Neural crest cell (in vitro differentiated cells): Measurements from ENCODE around the gene THBS3. TPM values are rescaled to one million over a fixed set of nuclear protein-coding genes. Genes with fewer than 3 reads are reported as not detected.
"Not testable (repeated sequence)": the region's sequence is repeated elsewhere in the genome, so short reads cannot be mapped to it uniquely, and the experiment has no call there.

ENCODE experiments used
- DNase-seq: peaks from one replicate; pipeline ENCODE4 v3.0.0; 2021; ENCODE audit warnings: low read depth, mixed read lengths, low spot score
- H3K27ac Mint-ChIP-seq: one replicate; pipeline ENCODE4 v1.8.0; 2021; ENCODE audit warnings: mild to moderate bottlenecking, mixed read lengths; ENCODE audit not compliant: unreplicated experiment
- H3K27me3 Mint-ChIP-seq: 2 replicates; pipeline ENCODE4 v1.8.0; 2021; ENCODE audit warnings: low read depth, mild to moderate bottlenecking, mixed read lengths
- H3K36me3 Mint-ChIP-seq: 2 replicates; pipeline ENCODE4 v1.8.0; 2021; ENCODE audit warnings: low read depth, mild to moderate bottlenecking, mixed read lengths
- H3K4me1 Mint-ChIP-seq: 2 replicates; pipeline ENCODE4 v1.8.0; 2021; ENCODE audit warnings: mixed read lengths
- H3K4me3 Mint-ChIP-seq: one replicate; pipeline ENCODE4 v1.8.0; 2021; ENCODE audit warnings: mild to moderate bottlenecking, mixed read lengths
- H3K9me3 Mint-ChIP-seq: 2 replicates; pipeline ENCODE4 v1.8.0; 2021; ENCODE audit warnings: mixed read lengths
- CTCF ChIP-seq: fragments of 200-600 bp; sonication (generic); conservative IDR thresholded peaks from 2 replicates; pipeline ENCODE4 v1.5.0; 2021; ENCODE audit warnings: antibody characterized with exemption, mild to moderate bottlenecking
- total RNA-seq: library from RNA; stranded (reverse); gene quantifications from 2 replicates; pipeline ENCODE4 v1.2.1, GENCODE V29; 2021

The THBS3 gene
- total RNA-seq, 1 donor from 2014 or later, result 21.4 TPM

- peak overlapping the region; percentile 97 for H3K27ac Mint-ChIP-seq
- TF ChIP-seq CTCF, result no peak
- DNase-seq, result no peak
- peaks cover 4% of the 10 kb centered on the region for H3K36me3 Mint-ChIP-seq
- peaks cover 34% of the 10 kb centered on the region for H3K4me1 Mint-ChIP-seq
- peak overlapping the region; percentile 94 for H3K4me3 Mint-ChIP-seq
- no peaks in the 10 kb centered on the region for H3K27me3 Mint-ChIP-seq
- no peaks in the 10 kb centered on the region for H3K9me3 Mint-ChIP-seq
Observed at GRCh38 chr1:155228096-155228427, 20.4 kb upstream of the THBS3 start.

GRCh38 chr1:155227261-155228095 lies 19.8 kb upstream of the THBS3 start:
- Mint-ChIP-seq H3K27me3 (no peaks in the 10 kb centered on the region), H3K9me3 (no peaks in the 10 kb centered on the region), H3K4me1 (peaks cover 34% of the 10 kb centered on the region), H3K27ac (peak overlapping the region; percentile 97), H3K4me3 (peak overlapping the region; percentile 94), H3K36me3 (peaks cover 4% of the 10 kb centered on the region)
- TF ChIP-seq CTCF, result no peak
- DNase-seq, result peak; percentile 98

- Mint-ChIP-seq H3K9me3 (no peaks in the 10 kb centered on the region), H3K27ac (peak overlapping the region; percentile 97), H3K4me1 (peaks cover 37% of the 10 kb centered on the region), H3K36me3 (peaks cover 4% of the 10 kb centered on the region), H3K27me3 (no peaks in the 10 kb centered on the region), H3K4me3 (peak overlapping the region; percentile 94)
- peak; percentile 45 for DNase-seq
- TF ChIP-seq CTCF, result peak; percentile 31
Observed at GRCh38 chr1:155226910-155227260, 19.2 kb upstream of the THBS3 start.

GRCh38 chr1:155226188-155226909 lies 18.7 kb upstream of the THBS3 start:
- Mint-ChIP-seq H3K36me3 (peaks cover 4% of the 10 kb centered on the region), H3K27ac (peak overlapping the region; percentile 97), H3K4me3 (peak overlapping the region; percentile 94), H3K4me1 (peaks cover 37% of the 10 kb centered on the region), H3K27me3 (no peaks in the 10 kb centered on the region), H3K9me3 (no peaks in the 10 kb centered on the region)
- peak; percentile 48 for DNase-seq
- TF ChIP-seq CTCF, result peak; percentile 56

- Mint-ChIP-seq H3K27ac (peak overlapping the region; percentile 75), H3K4me3 (peak overlapping the region; percentile 94), H3K4me1 (peaks cover 37% of the 10 kb centered on the region)
- H3K36me3 Mint-ChIP-seq, H3K9me3 Mint-ChIP-seq, DNase-seq, H3K27me3 Mint-ChIP-seq: not testable (repeated sequence)
Observed at GRCh38 chr1:155225404-155225759, 17.7 kb upstream of the THBS3 start.

DNA sequence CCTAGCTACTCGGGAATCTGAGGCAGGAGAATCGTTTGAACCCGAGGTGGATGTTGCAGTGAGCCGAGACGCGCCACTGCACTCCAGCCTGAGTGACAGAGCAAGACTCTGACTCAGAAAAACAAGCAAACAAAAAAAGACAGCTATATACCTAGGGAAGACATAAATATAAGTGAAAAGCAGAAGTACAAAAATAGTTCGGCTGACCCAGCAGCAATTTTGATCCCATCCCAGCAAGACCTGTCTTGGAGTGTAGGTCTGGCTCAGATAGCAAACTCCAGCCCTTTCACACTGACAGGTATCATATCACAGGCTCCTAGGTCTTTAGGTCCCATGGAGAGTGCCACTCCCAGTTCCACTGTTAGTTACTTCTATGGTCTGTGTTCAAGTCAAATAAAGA lies 15.3 kb upstream of the THBS3 start:
- Mint-ChIP-seq H3K4me1 (peaks cover 51% of the 10 kb centered on the region), H3K27me3 (no peaks in the 10 kb centered on the region), H3K36me3 (peaks cover 4% of the 10 kb centered on the region), H3K9me3 (no peaks in the 10 kb centered on the region), H3K27ac (no peak overlapping the region), H3K4me3 (peak overlapping the region; percentile 47)
- DNase-seq, result no peak
- no peak for TF ChIP-seq CTCF

DNA sequence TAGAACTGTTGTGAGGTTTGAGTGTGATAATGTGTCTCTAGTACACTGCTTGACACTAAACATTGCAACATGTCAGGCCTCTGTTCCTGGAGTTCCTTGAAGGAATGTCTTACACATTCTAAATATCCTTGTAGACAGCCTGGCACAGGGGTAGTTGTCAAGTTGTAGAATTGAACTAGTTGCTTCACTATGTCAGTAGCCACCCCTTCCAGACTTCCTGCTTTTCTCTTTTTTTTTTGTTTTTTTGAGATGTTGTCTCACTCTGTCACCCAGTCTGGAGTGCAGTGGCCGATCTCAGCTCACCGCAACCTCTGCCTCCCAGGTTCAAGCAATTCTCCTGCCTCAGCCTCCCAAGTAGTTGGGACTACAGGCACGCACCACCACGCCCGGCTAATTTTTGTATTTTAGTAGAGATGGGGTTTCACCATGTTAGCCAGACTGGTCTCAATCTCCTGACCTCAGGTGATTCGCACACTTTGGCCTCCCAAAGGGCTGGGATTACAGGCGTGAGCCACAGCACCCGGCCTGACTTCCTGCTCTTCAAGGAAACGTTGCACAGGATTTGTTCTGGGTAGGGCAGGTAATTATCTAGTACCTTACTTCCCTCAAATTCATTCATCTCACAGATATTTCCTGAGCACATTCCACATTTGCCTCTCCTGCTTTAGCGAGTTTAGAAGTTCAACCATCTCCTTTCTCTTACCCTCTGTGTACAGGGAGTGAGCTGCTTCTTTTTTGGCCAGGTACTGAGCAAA lies 12.7 kb upstream of the THBS3 start:
- H3K4me3 Mint-ChIP-seq, H3K9me3 Mint-ChIP-seq, H3K36me3 Mint-ChIP-seq, H3K27ac Mint-ChIP-seq, DNase-seq, H3K27me3 Mint-ChIP-seq: not testable (repeated sequence)
- peaks cover 30% of the 10 kb centered on the region for H3K4me1 Mint-ChIP-seq
